Suppressor macrophage treated with lipopolysaccharide for 1 hour (primary cell): ENCODE data around the gene LRSAM1.

Source experiments
- DNase-seq, 3 donors: peaks; one replicate each; pipeline ENCODE4 v3.0.0-alpha.2; 2020 to 2022

Gene LRSAM1

DNA sequence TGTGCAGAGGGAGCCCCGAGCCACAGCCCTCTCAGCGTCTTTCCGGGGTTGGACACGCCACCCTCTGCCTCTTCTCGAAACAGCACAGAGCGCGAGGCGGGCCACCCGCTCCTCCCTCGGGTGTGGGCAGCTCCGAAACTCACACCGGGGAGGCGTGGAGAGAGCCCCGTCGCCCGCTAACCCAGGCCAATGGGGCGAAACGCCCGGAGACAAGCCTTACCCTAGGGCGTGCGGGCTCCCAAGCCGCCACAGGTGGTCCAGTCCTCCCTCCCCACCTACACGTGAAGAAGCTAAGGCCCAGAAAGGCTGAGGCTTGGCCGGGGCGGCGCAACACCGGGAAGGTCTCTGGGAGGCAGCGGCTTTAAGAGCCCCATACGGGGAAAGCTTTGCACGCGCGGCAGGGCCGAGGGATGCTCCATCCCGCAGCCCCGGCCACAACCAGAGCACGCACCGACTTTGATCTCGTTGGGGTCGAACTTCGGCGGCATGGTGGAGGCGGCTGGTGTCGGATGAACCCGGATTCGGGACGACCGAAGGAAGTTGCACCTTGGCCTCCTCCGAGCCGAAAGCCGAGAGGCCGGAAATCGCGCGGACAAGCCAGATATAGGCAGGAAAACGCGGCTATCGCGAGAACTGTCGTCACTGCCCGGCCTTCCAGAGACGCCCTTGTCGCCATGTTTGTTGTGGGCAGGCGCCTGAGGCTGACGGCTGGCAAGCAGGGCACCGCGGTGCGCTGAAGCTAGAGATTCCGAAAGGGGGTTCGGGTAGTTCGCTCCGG lies at the start of gene LRSAM1, which contains the start of gene RPL12:
LRSAM1 (plus strand) TSS at position 681 of the 778 bp plus-strand sequence. CDS start 3,018 bp downstream, outside the sequence.
RPL12 (minus strand) TSS at position 577 of the 778 bp plus-strand sequence; CDS start at position 488, 89 bp downstream.
- DNase-seq, result peak; percentile 97 to 99 (median 98)

DNA sequence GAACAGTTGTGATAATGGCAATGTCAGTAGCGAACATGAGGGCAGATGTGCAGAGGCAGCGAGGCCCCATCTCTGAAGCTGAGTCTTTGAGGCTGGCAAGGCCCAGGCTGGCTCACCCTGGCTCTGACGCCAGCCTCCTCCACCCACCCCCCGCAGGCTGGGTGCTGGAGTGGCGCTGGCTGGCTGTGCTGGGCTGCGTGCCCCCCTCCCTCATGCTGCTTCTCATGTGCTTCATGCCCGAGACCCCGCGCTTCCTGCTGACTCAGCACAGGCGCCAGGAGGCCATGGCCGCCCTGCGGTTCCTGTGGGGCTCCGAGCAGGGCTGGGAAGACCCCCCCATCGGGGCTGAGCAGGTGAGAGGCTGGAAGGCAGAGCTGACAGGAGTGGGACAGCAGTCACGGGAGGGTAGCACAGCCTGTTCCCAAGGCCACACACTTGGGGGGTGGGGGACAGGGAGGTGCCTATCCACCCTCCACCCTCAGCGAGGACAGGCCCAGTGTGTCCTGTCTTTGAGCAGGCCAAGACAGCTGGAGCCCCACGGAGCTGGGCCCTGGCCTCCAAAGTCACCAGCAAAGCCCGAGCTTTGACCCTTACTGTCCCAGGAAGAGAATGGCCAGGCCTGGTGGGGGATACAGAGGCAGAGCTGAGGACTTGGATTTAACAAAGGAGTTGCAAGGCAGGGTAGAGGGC lies 48.8 kb upstream of the LRSAM1 start:
- DNase-seq, result no peak

DNA sequence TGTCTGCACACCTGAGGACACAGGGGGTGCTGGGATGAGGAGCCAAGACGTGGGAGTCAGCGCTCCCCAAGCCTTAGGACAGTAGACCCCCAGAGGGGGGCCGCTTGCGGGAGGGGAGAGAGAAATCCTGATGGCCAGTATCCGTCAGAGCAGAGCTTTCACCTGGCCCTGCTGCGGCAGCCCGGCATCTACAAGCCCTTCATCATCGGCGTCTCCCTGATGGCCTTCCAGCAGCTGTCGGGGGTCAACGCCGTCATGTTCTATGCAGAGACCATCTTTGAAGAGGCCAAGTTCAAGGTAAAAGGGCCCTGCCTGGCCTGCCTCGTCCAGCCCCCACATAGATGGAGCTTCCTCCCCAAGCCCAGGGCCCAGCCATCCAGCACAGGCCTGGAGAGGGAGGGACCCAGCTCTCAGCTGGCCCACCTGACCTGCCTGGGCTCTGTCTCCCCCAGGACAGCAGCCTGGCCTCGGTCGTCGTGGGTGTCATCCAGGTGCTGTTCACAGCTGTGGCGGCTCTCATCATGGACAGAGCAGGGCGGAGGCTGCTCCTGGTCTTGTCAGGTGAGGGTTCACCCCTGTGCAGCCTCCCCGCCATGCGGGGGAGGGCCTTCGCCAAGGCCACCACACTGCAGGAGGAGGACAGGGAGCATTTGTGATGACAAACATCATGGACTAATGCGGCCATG lies 47.7 kb upstream of the LRSAM1 start:
- no peak for DNase-seq

DNA sequence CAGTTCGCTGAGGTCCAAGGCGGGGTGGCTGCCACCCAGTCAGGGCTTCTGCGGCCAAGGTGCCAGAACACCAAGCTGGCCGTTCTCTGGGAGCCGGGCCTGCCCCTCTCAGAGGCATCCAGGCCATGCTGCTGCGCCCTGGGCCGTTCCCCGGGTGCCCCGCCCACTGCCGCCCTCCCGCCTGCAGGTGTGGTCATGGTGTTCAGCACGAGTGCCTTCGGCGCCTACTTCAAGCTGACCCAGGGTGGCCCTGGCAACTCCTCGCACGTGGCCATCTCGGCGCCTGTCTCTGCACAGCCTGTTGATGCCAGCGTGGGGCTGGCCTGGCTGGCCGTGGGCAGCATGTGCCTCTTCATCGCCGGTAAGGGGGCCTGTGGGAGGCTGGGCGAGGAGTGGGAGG lies 46.7 kb upstream of the LRSAM1 start:
- DNase-seq, result no peak

DNA sequence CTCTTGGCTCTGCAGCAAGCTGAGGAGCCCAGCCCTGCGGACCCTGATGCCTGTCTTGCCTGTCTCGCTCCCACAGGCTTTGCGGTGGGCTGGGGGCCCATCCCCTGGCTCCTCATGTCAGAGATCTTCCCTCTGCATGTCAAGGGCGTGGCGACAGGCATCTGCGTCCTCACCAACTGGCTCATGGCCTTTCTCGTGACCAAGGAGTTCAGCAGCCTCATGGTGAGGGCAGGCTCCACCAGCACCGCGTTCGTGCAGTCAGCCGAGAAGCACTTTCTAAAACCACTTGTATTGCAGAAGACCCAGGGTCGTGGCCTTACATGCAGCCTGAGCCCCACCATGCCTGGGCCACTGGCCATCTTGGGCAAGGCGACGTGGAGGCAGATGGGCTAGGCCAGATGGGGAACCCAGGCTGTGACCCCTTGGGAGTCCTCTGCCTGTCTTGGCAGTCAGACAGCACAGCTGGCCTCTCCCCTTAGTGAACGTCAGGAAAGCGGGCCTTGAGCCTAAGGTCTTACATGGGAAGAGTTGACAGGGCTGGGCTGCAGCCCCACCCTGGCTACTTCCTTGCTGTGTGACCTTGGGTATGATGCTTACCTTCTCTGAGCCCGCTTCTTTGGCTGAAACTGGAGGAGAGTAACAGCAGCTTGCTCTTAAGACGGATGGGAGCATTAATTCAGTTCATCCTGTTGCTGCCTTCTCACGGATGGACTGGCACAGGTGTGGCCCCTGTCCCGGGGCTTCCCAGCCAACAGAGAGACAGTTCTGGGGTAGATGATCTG lies 45.8 kb upstream of the LRSAM1 start:
- DNase-seq, result no peak

DNA sequence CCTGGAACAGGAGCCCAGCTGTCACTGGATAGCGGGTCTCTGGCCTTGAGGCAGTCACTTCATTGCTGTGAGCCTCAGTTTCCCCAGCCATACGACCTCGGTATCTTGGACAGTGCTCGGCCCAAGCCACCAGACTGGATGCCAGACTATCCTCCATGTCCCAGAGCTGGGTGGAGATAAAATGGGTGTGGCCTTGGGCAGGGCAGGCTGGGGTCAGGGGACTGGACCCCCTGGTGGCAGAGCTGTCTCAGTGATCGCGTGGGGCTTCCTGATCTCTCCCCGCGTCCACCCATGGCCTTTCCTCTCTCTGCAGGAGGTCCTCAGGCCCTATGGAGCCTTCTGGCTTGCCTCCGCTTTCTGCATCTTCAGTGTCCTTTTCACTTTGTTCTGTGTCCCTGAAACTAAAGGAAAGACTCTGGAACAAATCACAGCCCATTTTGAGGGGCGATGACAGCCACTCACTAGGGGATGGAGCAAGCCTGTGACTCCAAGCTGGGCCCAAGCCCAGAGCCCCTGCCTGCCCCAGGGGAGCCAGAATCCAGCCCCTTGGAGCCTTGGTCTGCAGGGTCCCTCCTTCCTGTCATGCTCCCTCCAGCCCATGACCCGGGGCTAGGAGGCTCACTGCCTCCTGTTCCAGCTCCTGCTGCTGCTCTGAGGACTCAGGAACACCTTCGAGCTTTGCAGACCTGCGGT lies 44.4 kb upstream of the LRSAM1 start:
- DNase-seq, result no peak

DNA sequence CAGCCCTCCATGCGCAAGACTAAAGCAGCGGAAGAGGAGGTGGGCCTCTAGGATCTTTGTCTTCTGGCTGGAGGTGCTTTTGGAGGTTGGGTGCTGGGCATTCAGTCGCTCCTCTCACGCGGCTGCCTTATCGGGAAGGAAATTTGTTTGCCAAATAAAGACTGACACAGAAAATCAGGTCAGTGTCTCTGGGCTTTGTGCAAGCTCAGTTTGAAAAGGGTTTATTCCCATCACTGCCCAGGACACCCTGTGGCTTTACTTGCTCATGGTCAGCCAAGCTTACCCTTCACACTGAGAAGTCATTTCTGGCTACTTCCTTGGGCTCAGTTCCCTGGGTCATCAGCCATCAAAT lies 43.8 kb upstream of the LRSAM1 start:
- DNase-seq, result no peak

DNA sequence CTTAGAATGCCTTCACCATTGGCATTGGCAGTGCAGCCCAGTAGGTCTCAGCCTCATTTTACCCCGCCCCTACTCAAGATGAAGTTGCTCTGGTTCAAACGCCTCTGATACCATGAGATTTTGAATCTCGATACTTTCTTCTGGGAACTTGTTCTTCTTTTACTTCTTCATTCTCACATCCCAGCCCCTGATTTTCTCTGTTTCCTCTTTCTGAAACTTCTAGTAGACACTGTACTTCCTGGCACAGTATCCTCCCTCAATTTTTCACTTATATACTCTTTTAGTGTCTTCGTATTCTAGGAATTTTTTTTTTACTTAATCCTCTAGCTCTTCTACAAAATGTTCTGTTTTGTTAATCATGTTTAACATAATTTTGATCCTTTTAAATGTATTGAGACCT lies 40.2 kb upstream of the LRSAM1 start:
- DNase-seq, result peak; percentile 50 to 69 (median 62)

DNA sequence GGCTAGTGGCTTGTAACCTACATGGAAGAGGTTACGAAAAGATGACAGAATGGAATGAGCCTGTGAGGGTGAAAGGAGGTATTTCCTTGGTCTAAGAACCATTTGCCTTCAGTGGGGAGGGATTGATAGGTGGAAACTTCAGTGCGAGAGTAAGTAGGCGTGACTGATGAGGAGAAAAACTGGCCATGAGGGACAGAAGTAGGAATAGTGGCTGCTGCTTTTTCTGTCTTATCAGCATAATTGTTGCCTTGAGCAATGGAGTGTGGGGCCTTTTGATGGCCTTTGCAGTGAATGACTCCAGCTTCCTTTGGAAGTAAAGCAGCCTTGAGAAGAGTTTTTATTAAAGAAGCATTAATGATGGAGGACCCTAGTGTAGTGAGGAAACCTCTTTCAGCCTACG lies 36.2 kb upstream of the LRSAM1 start:
- no peak for DNase-seq

DNA sequence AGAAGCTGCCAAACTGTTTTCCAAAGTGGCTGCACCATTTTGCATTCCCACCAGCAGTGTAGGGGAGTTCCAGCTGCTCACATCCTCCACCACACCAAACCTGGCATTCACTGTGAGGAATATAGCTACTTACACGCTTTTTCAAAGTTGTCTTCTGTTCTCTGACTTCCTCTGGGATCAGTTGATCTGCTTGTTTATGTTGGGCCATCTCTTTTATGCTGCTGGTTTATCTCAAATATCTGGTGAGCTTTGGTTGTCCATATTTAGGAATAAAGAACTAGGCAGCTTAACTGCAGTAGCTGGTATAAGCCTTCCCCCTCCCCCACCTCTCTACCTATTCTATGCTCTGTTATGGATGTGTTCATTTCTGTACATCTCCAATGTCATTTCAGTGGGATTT lies 35.7 kb upstream of the LRSAM1 start:
- DNase-seq, result no peak

DNA sequence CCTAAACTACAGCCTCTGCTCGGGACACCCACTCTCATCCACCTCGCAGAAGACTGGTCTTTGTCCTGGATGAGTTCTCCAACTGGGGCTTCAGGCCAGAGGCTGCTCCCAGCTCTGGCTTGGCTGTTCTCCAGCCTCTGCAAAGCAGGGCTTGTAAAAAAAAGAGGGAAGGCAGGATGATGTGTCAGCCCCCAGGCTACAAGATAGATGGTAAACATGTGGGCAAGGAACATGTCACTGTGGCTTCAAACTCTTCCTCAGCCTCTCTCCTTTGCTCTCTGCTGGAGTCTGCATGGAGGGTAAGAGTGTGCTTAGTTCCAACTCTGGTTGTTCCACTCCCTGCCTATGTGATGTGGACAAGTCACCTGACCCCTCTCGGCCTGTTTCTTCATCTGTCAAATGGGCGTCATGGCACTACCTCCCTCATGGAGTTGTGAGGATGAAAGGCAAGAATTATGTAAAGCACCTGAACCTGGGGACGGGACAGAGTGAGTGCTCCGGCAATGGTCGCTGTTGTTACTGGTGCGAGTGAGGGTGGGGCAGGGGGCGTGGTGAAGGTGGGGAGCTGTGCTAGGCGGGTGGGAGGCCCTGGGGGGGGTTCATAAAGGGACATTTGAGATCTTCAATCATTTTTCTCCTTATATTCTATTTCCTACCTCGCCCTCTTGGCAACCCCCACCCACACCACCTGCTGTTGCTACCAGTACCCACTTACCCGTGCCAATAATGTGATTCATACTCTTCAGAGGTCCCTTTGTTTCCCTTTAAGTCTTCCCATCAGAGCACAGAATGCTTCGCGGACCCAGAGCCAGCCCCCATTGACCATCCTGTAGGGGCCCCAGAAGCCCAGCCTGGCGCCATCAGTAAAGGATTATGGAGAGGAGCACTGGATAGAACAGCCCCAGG lies 33.9 kb upstream of the LRSAM1 start:
- DNase-seq, result no peak

DNA sequence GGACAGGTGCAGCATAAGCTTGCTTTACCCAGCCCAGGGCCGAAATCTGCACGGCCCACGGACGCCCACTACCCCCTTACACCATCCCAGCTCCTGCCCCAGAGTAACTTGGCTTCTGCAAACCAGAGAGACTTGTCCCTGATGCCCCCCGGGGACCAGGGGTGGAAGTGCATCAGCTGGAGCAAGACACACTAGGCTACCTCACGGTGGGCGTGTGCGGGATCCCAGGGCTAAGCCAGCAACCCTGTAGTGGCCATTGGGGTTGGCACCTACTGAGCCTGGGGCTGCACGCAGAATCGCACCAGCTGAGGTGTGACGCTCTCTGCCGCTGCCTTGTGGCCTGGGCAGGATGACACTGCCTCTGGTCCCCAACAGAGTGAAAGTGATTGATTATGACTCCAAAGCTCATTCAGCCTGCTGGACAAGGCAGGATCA lies 33.3 kb upstream of the LRSAM1 start:
- DNase-seq, result peak; percentile 46 to 68 (median 46)

DNA sequence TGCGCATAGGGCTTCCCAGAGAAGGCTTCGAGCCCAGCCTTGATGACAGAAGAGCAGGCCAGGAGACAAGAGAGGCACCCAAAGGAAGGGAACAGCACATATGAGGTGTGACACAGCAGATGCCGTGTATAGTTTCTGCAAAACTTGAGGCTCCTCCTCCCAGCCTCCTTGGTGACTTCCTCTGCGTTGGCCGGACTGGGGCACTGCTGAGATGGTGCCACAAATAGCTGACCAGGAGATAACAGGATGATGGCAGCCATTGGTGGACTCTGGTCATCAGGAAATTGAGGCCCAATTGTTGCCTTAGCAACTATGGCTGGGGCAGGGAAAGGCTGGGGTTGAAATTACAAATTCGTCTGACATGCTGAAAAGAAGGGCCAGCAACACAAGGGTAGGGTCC lies 32.0 kb upstream of the LRSAM1 start:
- DNase-seq, result peak in 2 of 3 donors; percentile 47 to 52

DNA sequence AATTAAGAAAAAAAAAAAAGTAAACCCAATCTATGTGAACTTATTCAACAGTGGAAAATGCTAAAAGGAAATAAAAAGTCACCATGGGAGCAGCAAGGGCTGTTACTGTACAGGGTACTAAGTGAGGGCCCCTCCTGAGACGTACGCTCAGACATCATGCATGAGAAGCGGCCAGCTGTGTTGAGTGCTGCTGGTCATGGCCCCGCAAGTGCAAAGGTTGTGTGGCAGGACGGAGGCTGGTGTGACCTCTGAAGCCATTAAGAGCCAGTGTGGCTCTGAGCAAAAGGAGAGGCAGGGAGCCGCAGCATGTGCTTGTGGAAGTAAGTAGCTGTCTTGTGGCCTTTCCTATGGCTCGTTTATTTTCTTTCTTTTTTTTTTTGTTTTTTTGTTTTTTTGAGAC lies 30.3 kb upstream of the LRSAM1 start:
- no peak for DNase-seq

DNA sequence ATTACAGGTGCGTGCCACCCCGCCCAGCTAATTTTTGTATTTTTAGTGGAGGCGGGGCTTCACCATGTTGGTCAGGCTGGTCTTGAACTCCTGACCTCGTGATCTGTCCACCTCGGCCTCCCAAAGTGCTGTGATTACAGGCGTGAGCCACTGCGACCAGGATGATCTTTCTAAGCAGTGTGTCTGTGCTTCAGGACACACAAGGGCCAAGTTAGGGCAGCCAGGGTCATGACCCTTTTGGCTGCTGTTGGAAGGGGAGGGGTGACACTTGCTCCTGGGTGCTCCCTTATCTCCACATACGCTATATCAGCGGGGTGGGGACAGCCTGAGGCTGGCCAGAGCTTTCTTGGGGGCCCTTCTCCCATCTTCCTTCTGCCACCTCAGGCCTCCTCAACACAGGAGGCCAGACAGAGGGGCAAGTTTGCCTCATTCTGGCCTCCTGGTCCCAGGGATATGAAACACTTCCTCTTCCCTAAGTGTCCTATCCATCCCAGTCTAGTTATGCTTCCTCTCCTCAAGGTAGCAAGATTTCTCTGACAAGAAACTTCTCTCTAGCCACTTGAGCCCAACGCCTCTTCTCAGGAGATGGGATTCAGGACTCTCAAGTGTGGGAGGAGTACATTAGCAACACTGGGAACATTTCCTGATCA lies 29.1 kb upstream of the LRSAM1 start:
- DNase-seq, result peak in 2 of 3 donors; percentile 26 to 28

DNA sequence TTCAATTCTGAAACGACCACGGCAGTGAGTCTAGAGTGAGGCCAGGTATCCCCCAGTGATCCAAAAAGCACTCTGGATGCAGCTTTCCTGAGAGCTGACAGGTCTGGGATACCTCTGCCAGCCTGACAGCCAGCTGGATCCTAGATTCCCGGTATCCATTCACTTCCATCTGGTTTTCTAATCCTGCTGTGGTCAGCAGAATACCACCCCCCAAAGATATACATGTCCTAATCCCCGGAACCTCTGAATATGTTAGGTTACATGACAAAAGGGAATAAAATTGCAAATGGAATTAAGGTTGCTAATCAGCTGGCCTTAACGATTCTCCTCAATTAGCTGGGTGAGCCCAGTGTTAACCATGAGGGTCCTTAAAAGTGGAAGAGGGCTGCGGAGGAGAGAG lies 28.5 kb upstream of the LRSAM1 start:
- no peak for DNase-seq

DNA sequence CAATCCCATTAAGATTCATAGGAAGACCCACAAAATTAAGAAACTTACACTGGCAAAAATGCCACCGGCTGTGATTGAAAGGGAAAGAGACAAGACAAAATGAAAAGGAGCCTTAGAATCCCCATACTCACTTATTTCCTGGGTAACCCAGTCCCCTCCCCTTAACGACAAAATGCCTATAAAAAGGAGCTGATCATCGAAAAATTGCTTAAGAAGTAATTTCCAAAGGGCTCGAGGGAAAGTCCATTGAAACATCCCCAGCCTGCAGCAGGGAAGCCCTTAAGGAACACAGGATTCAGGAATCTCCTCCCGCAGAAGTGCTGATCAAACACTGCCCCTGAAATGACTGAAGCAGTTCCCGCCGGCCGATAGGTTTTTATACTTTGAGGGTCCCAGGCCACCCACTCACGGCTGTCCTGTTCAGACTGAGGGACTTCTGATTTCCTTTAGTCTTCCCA lies 27.8 kb upstream of the LRSAM1 start:
- peak; percentile 84 to 89 (median 88) for DNase-seq

DNA sequence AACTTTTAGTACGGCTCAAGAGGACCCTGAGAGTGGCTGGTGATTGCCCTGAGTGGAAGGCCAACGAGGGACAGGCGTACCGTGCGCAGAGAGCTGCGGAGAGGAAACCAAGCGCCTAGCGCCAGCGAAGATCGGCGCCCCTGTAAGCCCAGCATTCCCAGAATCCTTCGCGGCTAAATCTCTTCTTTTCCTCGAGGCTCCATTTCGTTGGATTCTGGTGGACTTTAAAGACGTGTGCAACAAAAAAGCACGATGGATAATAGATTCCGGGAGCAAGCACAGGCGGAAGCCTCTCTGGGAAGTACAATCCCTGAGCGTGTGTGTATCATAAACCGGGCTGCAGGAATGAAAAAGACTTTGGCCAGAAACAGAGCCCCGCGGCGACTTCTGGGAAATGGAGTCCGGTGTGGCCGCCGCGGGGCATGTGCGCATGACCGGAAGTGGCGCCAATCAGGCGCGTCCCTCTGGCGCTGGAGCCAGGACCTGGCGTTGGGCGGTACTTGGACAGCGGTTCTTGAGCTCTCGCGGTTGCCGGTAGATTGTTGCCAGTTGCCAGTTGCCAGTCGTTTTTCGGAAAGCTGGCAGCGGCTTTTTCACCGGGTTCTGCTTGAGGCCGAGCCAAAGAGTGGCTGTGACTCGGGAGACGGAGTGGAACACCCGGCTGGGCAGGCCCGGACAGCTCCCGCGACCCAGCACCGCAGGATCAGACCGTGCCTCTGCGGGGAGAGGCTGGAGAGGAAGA lies 27.2 kb upstream of the LRSAM1 start, which contains the start of gene ZNF79:
ZNF79 (plus strand) TSS at position 449 of the 742 bp plus-strand sequence. CDS start 406 bp downstream, outside the sequence.
- DNase-seq, result peak; percentile 93 to 96 (median 95)

DNA sequence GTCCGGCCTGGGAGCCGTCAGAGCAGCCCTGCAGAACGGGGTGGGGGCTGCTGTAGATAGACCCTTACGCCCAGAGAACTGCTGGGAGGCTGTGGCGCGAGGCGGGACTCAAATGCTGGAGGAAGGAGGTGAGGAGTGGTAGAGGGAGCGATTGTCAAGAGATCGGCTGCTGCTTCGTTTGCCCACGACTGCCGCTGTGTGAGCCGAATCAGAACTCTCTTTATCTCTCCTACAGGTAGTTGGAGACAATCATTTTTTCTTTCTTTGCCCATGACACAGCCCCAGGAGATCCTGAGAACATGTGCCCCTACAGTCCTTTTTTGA lies 26.7 kb upstream of the LRSAM1 start:
- no peak for DNase-seq

DNA sequence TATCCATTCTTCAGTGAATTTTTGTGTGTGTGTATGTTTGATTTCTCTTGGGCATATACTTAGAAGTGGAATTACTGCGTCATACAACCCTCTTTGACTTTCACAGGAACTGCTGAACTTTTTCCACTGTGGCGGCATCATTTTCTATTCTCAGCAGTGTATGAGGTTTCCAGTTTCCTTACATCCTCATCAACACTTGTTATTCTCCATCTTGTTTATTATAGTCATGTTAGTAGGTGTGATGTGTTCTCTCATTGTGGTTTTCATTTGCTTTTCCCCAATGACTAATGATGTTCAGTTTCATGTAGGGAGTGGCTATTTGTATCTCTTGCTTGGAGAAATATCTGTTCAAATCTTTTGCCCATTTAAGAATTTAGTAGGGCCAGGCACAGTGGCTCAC lies 24.6 kb upstream of the LRSAM1 start:
- DNase-seq, result peak; percentile 30 to 75 (median 43)
